Measurements from ENCODE around the gene CHTF8.

CHTF8 gene

GRCh38 chr16:69088684-69089083 lies 43.7 kb downstream of the CHTF8 start:
- no peak for DNase-seq (ENCODE audit: low read depth in 2 of 3, low spot score in 1 of 3)

DNA sequence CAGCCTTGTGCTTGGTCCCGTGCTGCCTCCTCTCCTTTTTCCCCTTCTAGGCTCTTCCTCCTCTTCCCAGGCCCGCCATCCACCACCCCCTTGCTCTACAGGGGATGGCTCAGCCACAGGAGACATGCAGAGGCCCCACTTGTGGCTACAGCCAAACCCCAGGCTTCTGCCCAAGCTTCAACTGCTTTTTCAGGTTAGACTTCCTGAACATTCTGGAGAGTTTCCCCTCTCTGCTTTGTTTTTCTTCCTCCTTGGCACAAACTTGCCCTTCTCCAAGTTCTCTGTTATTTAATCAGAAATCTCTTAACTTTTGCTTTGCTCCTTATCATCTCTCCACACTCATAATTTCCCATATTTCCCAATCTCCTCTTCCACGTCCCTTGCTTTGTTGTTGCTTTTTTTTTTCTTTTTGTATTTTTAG lies 45.2 kb downstream of the CHTF8 start:
- DNase-seq (ENCODE audit: low read depth in 2 of 3, low spot score in 1 of 3) = no peak

- no peak for DNase-seq (ENCODE audit: low read depth in 2 of 3, low spot score in 1 of 3)
These were observed 47.2 kb downstream of the CHTF8 start for GRCh38 chr16:69085032-69085695.

DNA sequence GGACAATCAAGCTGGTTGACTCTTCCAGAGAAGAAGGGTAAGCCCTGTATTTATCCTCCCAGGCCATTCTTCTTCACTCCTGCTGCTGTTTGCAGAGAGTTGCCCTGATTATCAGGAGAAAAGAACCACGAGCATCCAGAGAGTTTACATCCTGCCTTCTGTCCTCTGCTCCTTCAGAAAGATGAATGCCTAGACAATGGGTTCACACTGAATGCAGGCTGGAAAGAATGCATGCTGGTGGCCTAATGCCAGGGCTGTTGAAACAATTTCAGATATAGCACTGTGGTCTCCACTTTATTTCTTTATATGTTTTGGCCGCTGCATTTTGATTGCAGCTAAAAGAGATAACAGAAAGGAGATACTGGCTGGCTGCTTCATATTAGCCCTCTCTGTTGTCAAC lies 48.1 kb downstream of the CHTF8 start:
- no peak for DNase-seq (ENCODE audit: low read depth in 2 of 3, low spot score in 1 of 3)

- no peak for DNase-seq (ENCODE audit: low read depth in 2 of 3, low spot score in 1 of 3)
These were observed 49.0 kb downstream of the CHTF8 start for GRCh38 chr16:69083306-69083941.

GRCh38 chr16:69079697-69080096 lies 52.7 kb downstream of the CHTF8 start:
- no peak for DNase-seq (ENCODE audit: low read depth in 2 of 3, low spot score in 1 of 3)

- no peak for DNase-seq (ENCODE audit: low read depth in 2 of 3, low spot score in 1 of 3)
These were observed 54.3 kb downstream of the CHTF8 start for GRCh38 chr16:69078073-69078472.

DNA sequence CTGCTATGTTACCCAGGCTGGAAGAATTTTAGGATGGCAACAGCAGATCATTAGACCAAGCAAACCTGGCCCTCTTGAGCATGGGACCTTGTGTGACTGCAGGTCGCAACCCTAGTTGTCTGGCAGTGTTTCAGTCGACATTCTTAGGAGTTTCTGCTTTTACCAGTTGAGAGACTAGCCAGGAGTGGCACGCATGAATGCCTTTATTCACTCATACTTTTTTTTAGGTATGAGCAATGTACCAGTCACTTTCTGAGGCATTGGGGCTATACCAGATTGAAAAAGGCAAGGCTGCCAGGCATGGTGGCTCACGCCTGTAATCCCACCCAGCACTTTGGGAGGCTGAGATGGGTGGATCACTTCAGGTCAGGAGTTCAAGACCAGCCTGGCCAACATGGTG lies 55.1 kb downstream of the CHTF8 start:
- no peak for DNase-seq (ENCODE audit: low read depth in 2 of 3, low spot score in 1 of 3)

- no peak for DNase-seq (ENCODE audit: low read depth in 2 of 3, low spot score in 1 of 3)
These were observed 59.1 kb downstream of the CHTF8 start for GRCh38 chr16:69073181-69073702.

GRCh38 chr16:69072640-69072974 lies 59.8 kb downstream of the CHTF8 start:
- no peak for DNase-seq (ENCODE audit: low read depth in 2 of 3, low spot score in 1 of 3)

GRCh38 chr16:69071036-69071435 lies 61.4 kb downstream of the CHTF8 start:
- DNase-seq (ENCODE audit: low read depth in 2 of 3, low spot score in 1 of 3) = no peak

DNA sequence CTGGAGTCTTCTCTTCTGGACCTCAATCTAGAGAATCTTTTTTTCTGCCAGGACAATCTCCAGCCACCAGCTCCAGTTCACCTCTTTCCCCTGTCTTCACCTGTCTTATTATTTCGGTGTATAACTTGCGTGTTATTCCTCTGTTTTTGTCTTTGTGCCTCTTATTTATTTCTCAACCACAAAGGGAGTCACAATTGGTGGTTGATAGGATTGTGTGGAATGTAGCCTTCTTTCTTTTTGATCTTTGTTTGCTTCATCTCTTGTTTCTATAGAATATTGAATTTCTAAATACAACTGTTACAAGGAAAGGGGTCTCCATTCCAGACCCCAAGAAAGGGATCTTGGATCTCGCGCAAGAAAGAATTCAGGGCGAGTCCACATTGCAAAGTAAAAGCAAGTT lies 62.9 kb downstream of the CHTF8 start:
- no peak for DNase-seq (ENCODE audit: low read depth in 2 of 3, low spot score in 1 of 3)
